Glomerular visceral epithelial cell (primary cell): Measurements from ENCODE around the gene HASPIN.

ENCODE experiments used
- DNase-seq: peaks from one replicate; pipeline ENCODE4 v3.0.0-alpha.2; 2016; ENCODE audit errors: extremely low spot score

Gene HASPIN

GRCh38 chr17:3735515-3735914 lies 11.8 kb downstream of the HASPIN start:
- no peak for DNase-seq

DNA sequence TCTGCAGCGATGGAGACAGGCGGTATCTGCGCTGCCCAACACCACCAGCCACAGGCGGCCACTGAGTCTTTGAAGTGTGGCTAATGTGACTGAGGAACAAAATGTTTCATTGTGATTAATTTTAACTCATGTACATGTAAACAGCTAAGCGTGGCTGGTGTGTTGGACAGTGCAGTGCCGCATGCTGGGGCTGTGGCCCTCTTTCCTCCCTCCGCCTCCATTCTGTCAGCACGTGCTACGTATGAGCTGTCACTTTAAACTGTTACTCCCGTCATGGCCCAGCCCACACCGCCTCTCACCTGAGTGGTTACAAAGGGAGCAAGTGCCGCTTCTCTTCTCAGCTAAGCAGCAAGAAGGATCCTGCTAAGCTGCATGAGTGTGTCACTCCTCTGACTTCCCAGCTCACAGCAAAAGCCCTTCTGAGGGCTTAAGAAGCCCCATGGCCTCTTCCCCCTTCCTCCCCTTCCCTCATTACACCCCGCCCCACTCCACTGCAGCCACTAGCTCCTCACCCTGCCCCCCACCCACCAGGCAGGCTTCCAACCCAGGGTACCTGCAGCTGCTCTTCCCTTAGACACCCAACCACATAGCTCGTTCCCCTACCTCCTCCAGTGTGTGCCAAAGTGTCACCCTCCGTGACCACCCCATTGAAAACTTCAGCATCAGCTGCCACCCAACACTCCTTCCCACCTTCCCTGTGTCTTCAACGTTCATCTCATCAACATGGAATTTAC lies 15.0 kb downstream of the HASPIN start:
- DNase-seq, result peak; percentile 35

DNA sequence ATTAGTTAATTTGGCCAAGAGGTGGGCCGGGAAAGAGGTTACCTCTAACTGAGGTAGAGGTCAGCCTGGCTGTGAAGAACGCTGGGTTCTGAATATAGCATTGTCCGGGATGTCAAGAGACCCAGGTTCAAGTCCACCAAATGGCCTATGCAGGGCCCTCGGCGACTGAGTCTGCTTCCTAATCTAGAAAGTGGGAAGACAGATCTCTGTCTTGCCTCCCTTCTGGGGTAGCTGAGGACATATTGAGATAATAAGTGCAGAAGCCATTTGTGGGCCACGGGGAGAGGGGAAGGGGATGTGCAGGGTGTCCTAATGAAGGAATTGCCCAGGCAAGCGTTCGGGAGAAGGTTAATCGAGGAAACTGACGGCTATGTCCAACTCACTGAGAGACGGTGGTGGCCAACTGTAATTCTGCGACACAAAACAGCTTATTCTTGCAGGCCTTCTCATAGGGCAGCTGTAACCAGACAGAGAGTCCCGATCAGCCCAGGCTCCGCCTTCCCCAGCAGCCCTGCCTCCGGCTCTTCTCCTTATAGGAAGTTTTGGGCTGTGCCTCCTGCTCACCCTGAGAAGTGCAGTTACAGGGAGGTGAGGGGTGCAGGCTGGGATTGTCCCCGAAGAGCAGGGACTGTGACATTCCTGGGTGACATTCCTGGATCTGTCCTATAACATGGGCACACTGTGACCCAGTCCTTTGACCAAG lies 15.9 kb downstream of the HASPIN start:
- no peak for DNase-seq

GRCh38 chr17:3740611-3741073 lies 16.9 kb downstream of the HASPIN start:
- DNase-seq, result no peak

GRCh38 chr17:3744014-3744413 lies 20.3 kb downstream of the HASPIN start:
- no peak for DNase-seq

GRCh38 chr17:3745071-3745470 lies 21.4 kb downstream of the HASPIN start:
- DNase-seq, result no peak

GRCh38 chr17:3747805-3748204 lies 24.1 kb downstream of the HASPIN start:
- DNase-seq, result no peak

DNA sequence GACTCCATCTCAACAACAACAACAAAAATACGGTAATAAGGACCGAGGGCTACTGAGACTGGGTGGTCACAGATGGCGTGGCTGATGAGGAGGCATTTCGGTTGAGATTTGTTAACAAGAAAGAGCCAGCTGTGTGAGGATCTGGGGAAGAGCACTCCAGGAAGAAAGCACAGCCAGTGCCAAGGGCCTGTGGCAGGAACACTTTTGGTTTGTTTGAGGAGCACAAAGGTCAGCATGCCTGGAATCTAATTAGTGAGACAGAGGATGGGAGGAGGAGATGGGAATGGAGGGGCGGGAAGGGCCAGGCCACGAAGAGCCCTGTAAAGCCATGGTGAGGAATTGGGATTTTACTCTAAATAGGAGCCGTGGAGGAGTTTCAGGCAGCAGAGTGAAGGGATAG lies 24.9 kb downstream of the HASPIN start:
- DNase-seq, result no peak

GRCh38 chr17:3750296-3750695 lies 26.6 kb downstream of the HASPIN start:
- DNase-seq, result no peak

- DNase-seq, result no peak
These were observed 27.2 kb downstream of the HASPIN start for GRCh38 chr17:3750926-3751325.

- DNase-seq, result no peak
These were observed 28.1 kb downstream of the HASPIN start for GRCh38 chr17:3751836-3752235.

- DNase-seq, result no peak
These were observed 29.9 kb downstream of the HASPIN start for GRCh38 chr17:3753624-3754023.

DNA sequence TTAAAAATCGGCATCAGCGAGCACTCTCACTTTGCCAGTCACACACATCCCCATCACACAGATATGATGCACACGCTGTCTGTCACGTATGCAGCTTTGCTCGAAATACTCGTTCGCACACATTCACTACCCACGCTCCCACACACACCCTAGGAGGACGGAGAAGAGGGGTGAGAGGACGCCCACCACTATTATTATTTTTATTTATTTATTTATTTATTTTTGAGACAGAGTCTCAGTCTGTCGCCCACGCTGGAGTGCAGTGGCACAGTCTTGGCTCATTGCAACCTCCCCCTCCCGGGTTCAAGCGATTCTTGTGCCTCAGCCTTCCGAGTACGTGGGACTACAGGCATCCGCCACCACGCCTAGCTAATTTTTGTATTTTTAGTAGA lies 30.4 kb downstream of the HASPIN start:
- DNase-seq, result no peak

- peak; percentile 22 for DNase-seq
These were observed 31.0 kb downstream of the HASPIN start for GRCh38 chr17:3754458-3755334.

GRCh38 chr17:3755335-3756030 lies 31.8 kb downstream of the HASPIN start:
- no peak for DNase-seq

GRCh38 chr17:3759597-3760216 lies 36.0 kb downstream of the HASPIN start:
- no peak for DNase-seq

DNA sequence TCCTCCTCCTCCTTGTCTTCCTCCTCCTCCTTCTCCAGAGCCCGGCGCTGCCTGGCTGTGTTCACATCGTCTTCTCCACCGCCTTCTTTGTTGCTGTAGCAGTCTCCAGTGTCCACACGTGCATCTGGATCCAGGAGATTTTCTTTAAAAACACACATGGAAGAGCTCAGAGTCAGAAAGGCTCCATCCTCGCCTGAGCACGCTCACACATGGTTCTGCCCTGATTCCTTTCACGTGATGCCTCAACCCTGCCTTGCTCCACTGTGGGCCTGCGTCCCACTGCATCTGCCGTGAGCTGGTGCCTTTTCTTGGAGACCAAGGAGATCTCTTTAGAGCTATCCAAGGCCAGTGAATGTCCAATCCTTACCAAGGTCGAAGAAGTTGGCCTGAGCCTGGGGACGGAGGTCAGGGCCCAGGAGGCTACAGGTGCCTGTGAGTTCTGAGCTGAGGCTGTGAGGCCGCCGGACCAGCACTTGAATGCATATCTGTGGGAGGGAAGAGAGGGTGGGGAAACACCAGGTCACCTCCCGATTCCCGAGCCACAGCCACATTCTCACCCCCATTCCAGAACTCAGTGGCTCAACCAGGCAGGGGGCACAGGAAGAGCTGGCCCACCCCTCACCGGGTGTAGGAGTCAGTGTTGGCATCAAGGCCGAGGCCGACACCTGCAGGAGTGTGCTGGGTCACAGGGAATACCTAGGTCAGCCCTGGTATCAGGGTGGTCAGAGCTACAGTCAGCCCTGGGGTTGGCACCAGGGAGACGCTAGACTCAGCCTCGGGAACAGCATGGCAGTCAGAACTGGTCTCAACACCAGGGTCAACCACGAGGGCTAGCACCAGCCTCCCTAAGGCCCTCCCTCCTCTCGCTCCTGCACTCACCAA lies 37.6 kb downstream of the HASPIN start:
- DNase-seq, result no peak

- no peak for DNase-seq
These were observed 38.2 kb downstream of the HASPIN start for GRCh38 chr17:3761918-3762380.

- no peak for DNase-seq
These were observed 39.4 kb downstream of the HASPIN start for GRCh38 chr17:3762922-3763776.
